OCI-LY7 (cell line): Measurements from ENCODE around the gene ARID5A.

Experiments
- CTCF ChIP-seq: fragments of 200-600 bp; sonication (generic); conservative IDR thresholded peaks from 2 replicates; pipeline ENCODE4 v1.5.1; 2014; ENCODE audit warnings: mild to moderate bottlenecking, antibody characterized with exemption, low read length, moderate library complexity, mixed read lengths
- EZH2phosphoT487 ChIP-seq: fragments of 200-600 bp; sonication (generic); IDR thresholded peaks from 2 replicates; pipeline ENCODE4 v1.6.1; 2018; ENCODE audit warnings: low read depth, borderline replicate concordance, mild to moderate bottlenecking, mixed run types, antibody characterized with exemption, low read length, moderate library complexity, mixed read lengths

- TF ChIP-seq CTCF (no peak), EZH2phosphoT487 (no peak)
Observed at GRCh38 chr2:96578731-96579130, 42.2 kb downstream of the ARID5A start.
